ENCODE results near the gene P2RX6. TPM values are rescaled to one million over a fixed set of nuclear protein-coding genes. Genes with fewer than 3 reads are reported as not detected.

P2RX6 gene
- total and polyA plus RNA-seq, 9 of the 15 experiments (the other 6 are each of a cell fraction or from before 2014, with no cell fraction given) = 0.01 to 3.9 (median 1.5) TPM; not detected in 1

DNA sequence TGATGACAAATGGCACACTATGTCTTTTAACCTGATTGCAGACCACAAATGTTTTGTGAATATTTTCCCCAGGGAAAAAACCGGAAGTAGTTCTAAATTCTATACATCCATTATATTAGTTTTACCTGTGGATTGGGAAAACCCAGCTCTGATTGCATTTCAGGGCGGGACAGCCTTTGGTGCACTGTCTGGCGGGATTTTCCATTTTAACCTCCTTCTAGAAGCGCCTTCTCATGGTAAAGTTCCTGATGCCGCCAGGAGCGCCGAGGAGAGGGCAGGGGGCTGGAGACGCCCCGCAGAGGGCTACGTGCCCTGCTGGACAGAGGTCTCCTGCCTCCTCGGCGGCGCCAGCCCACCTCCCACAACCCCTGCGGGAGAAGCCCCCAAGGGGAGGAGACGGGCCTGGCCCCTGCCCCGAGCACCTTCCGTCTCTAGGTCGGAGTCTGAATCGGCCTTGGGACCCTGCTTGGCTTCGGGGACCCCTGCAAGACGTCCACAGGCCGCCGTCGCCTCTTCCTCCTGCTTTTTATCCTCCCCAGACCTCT, 1.2 kb upstream of the P2RX6 start (continued):
- TF ChIP-seq POLR3A (IDR thresholded peaks at IDR 0.05; ENCODE audit: borderline replicate concordance, extremely low read depth, insufficient read depth, insufficient read length) (no peak), ZNF175 (CRISPR knock-in tag; IDR thresholded peaks at IDR 0.05; ENCODE audit: low read depth) (no peak), KLF16 (IDR thresholded peaks at IDR 0.05) (no peak), ZNF583 (CRISPR knock-in tag; IDR thresholded peaks at IDR 0.05) (peak; percentile 91), NEUROD1 (IDR thresholded peaks at IDR 0.05; ENCODE audit: borderline replicate concordance, low read depth, low read length, partially characterized antibody) (no peak), RNF2 (IDR thresholded peaks at IDR 0.05) (no peak), ZNF785 (CRISPR knock-in tag; IDR thresholded peaks at IDR 0.05) (no peak), ZNF232 (CRISPR knock-in tag; IDR thresholded peaks at IDR 0.05) (no peak), ZNF778 (CRISPR knock-in tag; IDR thresholded peaks at IDR 0.05) (no peak), NFATC3 (IDR thresholded peaks at IDR 0.05) (no peak), ESRRA (IDR thresholded peaks at IDR 0.05; ENCODE audit: borderline replicate concordance, low read depth) (no peak)
- TF ChIP-seq, protein P1, sequence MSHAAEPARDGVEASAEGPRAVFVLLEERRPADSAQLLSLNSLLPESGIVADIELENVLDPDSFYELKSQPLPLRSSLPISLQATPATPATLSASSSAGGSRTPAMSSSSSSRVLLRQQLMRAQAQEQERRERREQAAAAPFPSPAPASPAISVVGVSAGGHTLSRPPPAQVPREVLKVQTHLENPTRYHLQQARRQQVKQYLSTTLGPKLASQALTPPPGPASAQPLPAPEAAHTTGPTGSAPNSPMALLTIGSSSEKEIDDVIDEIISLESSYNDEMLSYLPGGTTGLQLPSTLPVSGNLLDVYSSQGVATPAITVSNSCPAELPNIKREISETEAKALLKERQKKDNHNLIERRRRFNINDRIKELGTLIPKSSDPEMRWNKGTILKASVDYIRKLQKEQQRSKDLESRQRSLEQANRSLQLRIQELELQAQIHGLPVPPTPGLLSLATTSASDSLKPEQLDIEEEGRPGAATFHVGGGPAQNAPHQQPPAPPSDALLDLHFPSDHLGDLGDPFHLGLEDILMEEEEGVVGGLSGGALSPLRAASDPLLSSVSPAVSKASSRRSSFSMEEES (CRISPR knock-in tag; IDR thresholded peaks at IDR 0.05) = peak; percentile 41
- TF ChIP-seq, protein P2, sequence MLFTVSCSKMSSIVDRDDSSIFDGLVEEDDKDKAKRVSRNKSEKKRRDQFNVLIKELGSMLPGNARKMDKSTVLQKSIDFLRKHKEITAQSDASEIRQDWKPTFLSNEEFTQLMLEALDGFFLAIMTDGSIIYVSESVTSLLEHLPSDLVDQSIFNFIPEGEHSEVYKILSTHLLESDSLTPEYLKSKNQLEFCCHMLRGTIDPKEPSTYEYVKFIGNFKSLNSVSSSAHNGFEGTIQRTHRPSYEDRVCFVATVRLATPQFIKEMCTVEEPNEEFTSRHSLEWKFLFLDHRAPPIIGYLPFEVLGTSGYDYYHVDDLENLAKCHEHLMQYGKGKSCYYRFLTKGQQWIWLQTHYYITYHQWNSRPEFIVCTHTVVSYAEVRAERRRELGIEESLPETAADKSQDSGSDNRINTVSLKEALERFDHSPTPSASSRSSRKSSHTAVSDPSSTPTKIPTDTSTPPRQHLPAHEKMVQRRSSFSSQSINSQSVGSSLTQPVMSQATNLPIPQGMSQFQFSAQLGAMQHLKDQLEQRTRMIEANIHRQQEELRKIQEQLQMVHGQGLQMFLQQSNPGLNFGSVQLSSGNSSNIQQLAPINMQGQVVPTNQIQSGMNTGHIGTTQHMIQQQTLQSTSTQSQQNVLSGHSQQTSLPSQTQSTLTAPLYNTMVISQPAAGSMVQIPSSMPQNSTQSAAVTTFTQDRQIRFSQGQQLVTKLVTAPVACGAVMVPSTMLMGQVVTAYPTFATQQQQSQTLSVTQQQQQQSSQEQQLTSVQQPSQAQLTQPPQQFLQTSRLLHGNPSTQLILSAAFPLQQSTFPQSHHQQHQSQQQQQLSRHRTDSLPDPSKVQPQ (CRISPR knock-in tag; IDR thresholded peaks at IDR 0.05; ENCODE audit: borderline replicate concordance) = no peak
- TF ChIP-seq, protein P3, sequence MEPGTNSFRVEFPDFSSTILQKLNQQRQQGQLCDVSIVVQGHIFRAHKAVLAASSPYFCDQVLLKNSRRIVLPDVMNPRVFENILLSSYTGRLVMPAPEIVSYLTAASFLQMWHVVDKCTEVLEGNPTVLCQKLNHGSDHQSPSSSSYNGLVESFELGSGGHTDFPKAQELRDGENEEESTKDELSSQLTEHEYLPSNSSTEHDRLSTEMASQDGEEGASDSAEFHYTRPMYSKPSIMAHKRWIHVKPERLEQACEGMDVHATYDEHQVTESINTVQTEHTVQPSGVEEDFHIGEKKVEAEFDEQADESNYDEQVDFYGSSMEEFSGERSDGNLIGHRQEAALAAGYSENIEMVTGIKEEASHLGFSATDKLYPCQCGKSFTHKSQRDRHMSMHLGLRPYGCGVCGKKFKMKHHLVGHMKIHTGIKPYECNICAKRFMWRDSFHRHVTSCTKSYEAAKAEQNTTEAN (CRISPR knock-in tag; IDR thresholded peaks at IDR 0.05) = no peak
- TF ChIP-seq, protein P4, sequence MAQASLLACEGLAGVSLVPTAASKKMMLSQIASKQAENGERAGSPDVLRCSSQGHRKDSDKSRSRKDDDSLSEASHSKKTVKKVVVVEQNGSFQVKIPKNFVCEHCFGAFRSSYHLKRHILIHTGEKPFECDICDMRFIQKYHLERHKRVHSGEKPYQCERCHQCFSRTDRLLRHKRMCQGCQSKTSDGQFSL (CRISPR knock-in tag; IDR thresholded peaks at IDR 0.05) = no peak
- TF ChIP-seq, protein P4 (tag; IDR thresholded peaks at IDR 0.05) = no peak

All from K562 (cell line).